Stimulated activated CD4-positive, alpha-beta T cell treated with anti-CD3 and anti-CD28 coated beads, Interleukin-4, amount 100 ng/mL, for 48 hours (primary cell): Measurements from ENCODE around the gene CALD1.

ENCODE experiments used
- DNase-seq, 2 donors: peaks; one replicate each; pipeline ENCODE4 v3.0.0-alpha.2; 2020; ENCODE audit warnings: low read depth in 2 of 2

CALD1 gene

GRCh38 chr7:134761266-134761665 lies 18.2 kb upstream of the CALD1 start:
- no peak for DNase-seq

- DNase-seq: no peak
Measured at GRCh38 chr7:134763960-134764359, 15.5 kb upstream of the CALD1 start.

DNA sequence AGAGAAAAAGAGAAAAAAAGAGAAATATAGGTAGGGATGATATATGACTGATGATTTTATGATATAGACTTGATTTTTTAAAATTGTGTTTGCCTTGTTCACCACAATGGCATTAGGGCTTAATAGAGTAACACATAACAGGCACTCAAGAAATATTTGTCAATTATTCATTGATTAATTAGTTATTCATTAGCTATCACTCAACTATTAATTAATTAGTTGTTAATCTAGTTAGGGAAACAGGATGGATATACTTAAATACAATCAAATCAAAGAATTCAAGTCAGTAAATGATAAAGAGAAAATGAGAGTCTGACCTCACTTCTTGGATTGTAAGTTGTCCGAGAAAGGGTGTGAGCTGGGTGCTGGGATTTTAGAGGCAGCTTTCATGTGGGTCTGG lies 15.1 kb upstream of the CALD1 start:
- DNase-seq: no peak

- DNase-seq: no peak
Measured at GRCh38 chr7:134766779-134767519, 12.5 kb upstream of the CALD1 start.

DNA sequence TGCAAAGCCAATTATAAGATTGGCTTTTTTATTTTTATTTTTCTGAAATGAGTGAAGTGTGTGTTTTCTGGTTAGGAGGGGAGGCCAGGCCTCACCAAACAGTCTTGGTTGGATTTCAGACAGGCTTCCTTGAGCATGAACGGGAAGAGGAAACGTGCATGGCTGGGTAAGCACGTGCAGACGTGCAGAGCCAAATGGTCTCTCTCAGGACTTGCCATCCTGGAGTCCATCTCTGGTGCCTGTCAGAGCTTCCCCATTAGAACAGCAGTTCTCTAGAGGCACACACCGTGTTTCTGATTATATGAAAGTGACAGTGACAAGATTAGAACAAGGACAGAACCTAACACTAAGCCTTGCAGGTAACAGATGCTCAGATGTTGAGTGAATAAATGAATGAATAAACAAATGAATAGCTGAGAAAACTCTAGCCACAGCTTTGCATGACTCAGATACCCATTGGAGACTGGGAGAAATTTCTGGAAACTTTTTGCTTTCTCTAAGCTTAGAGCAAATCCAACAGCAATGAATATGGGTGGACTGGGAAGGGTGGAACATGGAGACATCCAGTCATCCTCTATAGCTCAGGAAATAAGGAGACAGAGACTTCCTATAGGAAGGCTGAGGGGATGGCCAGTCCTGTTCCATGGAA lies 11.8 kb upstream of the CALD1 start:
- DNase-seq: no peak

GRCh38 chr7:134768243-134768642 lies 11.2 kb upstream of the CALD1 start:
- no peak for DNase-seq

DNA sequence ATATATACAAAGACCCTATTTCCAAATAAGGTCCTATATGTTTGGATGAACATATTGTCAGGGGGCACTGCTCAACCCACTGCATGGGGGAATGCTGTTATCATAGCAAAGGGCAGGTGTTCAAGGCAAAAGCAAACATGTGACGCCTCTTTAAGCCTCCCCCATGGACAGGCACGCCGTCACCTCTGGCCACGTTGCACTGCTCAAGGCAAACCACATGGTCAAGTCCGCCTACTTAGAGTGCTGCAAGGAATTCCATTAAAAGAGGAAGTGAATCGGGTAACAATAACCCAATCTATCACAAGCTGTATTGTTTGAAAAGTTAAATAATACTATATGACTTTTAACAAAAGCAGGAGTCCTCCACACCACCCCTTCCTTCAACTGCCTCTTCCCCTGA lies 8.8 kb upstream of the CALD1 start:
- no peak for DNase-seq

DNA sequence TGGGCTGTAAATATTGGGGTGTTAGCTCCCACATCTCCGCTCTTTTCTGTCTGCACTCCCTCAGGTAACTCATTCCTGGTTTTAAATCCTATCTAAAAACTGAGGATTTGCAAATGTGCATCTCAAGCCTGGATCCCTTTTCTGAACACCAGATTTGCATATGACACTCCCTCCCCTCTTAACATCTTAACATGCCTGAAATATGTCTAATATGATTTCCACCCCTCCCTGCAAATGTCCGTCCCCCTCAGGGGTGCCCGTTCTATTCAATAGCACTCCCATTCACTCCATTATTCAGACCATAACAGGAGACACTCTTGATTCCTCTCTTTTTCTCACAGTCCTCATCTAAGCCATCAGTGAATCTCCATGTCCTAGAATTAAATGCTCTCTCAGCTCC lies 8.3 kb upstream of the CALD1 start:
- DNase-seq: no peak

GRCh38 chr7:134771889-134772288 lies 7.5 kb upstream of the CALD1 start:
- no peak for DNase-seq

GRCh38 chr7:134772401-134772800 lies 7.0 kb upstream of the CALD1 start:
- no peak for DNase-seq

- DNase-seq: no peak
Measured at GRCh38 chr7:134773164-134773563, 6.3 kb upstream of the CALD1 start.

- no peak for DNase-seq
Measured at GRCh38 chr7:134774119-134774518, 5.3 kb upstream of the CALD1 start.

DNA sequence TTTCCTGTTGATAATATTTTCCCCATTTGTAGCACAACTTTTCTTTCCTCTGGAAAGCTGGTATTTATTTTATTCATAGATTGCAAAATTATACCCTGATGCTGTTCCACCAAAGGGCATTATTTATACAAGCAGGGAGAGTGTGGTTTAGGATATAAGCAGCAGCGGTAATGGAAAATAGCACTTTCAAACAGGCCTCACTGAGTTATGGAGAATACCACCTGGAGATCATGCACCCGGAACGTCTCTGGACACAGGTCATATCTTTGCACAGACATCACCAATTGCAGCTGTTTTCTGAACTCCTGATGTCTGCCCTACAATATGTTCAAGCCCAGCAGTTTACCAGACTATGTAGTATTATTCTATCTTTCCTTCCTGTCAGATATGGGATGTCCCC lies 2.0 kb upstream of the CALD1 start:
- no peak for DNase-seq

DNA sequence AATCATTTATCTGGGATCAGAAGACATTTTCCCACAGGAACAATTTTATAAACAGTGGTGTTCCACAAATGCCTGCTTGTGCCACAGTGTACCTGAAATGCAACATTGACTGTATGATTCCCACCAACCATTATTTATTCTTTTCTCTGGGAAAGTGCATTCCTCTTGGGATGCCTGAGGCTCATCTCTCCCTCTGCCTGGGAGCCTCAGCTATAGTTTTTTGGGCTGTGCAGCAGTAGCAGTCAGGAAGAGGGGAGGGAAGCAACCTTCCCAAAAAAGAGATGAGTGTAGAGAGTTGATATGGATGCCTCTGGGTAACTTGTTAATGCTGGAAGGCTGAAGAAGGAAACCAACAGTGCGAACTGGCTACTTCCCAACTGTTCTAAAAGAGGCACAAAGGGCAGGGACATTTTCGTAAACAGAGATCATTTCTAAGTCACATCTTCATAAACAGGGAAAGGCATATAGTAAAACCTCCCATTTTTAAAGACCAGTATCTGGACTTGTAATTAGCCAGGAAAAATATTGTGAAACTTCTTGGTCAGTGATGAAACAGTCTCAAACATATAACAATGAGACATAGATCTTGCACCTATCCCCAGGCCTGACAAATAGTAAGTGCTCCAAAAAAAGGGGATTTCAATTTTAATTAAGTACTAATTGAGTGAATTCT lies 1.4 kb upstream of the CALD1 start:
- no peak for DNase-seq

- DNase-seq: no peak
Measured at GRCh38 chr7:134779741-134780065, 269 bp downstream of the CALD1 start.

DNA sequence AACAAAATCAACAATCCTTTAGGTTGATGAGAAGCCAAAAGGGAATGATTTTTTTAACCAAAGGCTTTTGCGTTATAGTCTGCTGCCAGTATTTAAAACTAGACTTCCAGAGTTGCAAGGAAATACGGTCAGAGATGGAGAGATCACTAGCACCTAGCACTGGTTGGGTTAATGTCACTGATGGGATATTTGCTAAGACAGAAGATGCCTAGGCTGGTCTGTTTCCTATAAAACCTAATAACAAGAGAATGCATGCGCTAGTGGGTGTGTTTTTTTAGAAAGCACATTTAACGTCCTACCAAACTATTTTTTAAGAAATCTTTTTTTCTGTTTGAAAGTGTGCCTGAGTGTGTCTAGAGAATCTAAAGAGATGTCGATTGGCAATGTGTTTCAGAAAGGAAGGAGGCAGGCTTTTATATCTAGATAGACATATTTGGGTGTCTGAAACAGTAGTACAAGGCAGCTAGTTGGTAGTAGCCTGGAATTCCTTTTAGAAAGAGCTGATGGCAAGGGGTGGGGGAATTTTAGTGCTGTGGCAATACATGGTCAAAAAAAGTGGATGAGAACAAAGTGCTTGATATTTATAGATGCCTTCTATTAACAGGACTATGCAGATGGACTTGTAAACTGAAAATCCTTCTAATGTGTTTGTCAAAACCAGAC lies 863 bp downstream of the CALD1 start:
- no peak for DNase-seq

- no peak for DNase-seq
Measured at GRCh38 chr7:134781171-134781570, 1.7 kb downstream of the CALD1 start.

DNA sequence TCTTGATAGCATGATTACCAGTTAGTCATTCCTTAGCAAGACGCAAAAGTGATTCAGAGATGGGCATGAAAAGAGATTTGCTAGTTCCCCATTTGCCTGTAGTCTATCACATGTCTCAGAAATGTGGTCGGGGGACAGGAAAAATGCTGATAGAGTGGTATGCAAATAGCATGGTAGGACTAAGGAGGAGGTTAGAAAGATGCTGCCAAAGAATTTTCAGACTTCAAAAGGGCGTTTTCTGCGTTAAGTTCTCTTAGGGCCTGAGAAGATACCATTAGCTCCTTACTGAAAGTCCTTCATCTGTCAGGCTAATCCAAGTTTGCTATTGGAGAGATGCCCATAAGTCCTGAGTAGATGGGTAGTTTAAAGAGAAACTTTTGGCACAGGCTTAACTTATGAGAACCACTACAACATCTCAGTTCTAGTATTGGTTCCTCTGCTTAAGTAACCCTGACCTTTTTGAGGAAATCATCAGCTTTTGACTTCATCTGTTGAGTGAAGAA lies 2.7 kb downstream of the CALD1 start:
- DNase-seq: no peak

DNA sequence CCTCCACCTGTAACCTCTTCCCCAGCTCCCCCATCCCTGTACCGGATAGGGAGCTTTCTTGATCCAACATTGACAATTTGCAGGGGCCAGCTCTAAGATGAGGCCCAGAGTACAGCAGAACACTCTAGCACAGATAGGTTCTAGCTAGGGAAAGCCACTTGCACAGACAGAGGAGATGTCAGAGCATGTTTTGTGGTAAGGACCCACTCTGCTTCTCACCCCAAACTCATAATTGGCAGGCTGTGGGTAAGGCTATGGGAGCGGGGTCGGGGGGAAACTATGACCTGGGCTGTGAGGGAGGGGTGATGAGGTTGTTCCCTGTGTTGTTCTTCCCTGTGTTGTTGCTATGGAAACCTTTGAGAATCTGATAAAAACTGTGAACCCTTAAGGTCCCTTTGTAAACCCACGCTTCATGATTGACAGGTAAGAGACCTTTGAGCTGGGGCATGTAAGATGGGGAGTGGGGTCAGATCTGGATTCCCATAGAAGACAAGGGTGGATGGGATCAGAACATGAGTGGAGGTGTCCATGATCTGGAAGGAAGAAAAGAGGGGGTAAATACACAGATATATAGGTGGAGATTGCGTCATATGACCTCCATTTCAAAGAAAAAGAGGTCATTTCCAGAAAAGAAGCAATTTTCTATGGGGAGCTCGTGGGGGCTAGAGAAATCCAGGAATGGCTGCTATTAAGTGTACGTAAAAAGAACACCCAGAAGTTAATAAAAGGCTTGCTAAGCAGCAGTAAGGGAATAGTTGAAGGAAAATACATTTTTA lies 4.0 kb downstream of the CALD1 start:
- no peak for DNase-seq

GRCh38 chr7:134784251-134785049 lies 5.0 kb downstream of the CALD1 start:
- no peak for DNase-seq

- no peak for DNase-seq
Measured at GRCh38 chr7:134785842-134786241, 6.4 kb downstream of the CALD1 start.
